Stimulated activated naive CD4-positive, alpha-beta T cell (primary cell): Measurements from ENCODE around the gene PRRT1B.

ENCODE experiments used
- DNase-seq, 6 experiments: peaks; one replicate each; lab custom pipeline; 2025; lab: John Stamatoyannopoulos, UW

The PRRT1B gene

GRCh38 chr9:131580358-131580757 is 35.0 kb downstream of the PRRT1B start:
- DNase-seq = no peak

GRCh38 chr9:131582056-131582455 is 36.7 kb downstream of the PRRT1B start:
- no peak for DNase-seq

DNA sequence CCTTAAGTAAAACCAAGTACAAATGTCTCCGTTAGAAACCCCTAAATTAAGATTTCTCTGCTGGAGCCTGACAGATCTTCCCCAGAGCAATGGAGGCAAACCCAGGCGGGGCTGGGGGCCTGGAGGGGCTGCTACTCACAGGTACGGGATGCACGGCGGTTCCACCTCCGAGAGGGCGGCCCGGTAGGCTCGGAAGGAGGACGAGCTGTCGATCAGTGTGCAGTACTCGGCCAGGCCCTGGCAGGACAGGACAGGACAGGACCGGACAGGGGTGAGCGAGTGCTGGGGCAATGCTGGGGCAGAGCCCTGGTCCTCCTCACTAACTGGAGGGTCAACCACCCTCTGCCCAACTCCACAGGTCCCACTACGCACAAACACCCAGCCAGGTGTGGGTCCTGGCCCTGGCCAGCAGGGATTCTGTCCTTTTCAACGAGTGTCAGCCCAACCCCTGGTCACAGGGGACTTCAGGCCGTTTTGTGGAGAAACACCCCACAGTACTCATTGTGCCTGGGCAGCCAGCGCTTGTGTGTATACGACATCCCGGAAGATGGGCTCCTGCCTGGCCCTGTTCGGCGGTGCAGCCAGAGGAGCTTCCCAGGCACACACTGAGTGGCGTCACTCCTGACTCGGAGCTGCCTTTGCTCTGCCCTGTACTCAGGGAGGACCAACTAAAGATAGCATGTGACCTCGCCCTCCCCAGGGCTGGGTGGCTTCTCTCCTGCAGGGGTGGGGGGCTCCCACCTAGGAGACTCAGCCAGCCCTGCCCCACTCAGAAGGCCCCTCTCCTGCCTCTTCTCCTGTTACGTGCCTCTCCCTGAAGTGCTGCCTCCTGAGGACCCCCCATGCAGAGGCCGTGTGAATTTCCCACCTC is 37.4 kb downstream of the PRRT1B start:
- no peak for DNase-seq

GRCh38 chr9:131583337-131583645 is 38.0 kb downstream of the PRRT1B start:
- DNase-seq = no peak

- no peak for DNase-seq
Measured at GRCh38 chr9:131583836-131584555, 38.7 kb downstream of the PRRT1B start.

GRCh38 chr9:131584858-131585257 is 39.5 kb downstream of the PRRT1B start:
- DNase-seq = no peak

DNA sequence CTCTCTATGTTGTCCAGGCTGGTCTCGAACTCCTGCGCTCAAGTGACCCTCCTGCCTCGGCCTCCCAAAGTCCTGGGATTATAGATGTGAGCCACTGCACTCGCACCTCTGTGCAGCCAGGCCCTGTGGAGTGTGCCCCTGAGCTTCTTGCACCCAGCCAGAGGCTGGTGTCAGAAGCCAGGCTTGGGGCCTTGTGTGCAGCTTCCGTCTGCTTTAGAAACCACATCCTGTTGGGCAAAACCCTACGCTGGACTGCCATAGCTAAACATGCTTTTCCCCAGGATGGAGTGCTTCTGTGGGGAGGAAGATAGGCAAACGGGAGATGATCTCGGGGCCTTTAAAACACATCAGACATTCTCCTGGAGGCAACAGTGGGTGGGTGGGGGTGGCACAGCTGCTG is 40.1 kb downstream of the PRRT1B start:
- peak in 4 of 6 experiments; percentile 16 to 50 (median 42) for DNase-seq

- DNase-seq = no peak
Measured at GRCh38 chr9:131587331-131587730, 42.0 kb downstream of the PRRT1B start.

GRCh38 chr9:131587906-131588305 is 42.6 kb downstream of the PRRT1B start:
- DNase-seq = no peak

DNA sequence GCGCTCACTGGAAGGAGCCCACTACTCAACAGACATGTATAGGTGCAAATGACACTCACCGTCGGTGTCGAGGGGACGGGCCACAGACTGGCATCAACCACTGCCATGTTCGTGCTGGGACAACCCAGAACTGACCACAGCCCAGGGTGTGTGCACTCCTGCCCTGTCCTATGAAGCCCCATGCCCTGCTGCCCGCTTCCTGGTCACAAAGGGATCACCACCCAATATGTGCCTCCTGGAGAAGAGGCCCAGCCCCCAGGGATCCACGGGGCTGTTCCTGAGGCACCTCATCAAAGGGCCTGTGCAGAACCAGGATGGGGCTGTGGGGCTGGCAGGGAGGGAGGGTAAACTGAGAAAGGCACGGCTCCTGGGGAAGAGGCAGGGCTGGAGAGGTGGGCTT is 43.1 kb downstream of the PRRT1B start:
- DNase-seq = no peak

DNA sequence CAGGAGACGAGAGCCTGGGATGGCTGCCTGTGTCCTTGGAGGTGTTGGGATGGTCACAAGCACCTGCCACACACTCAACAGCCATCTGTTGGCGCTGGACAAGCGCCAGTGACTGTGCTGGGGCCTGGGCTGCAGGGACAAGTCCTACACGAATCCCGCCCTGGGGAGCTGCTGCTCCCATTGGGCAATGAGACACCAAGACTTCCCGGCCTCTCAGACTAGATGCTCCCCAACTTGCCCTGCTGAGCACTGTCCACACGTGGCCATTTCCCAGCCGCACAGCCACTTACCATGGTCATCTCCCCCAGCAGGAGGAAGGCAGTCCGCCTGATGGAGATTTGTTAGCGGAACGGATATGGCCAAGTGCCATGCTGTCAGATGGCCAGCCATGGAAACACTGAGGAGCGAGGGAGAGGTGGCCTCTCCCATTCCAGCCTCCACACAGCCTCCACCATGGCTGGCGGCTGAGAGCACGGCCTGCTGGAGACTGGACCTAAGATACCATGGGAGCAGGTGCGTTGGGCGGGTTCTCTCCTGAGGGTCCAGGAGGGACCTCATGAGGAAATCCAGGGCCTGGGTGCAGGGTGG is 43.9 kb downstream of the PRRT1B start:
- DNase-seq = no peak

DNA sequence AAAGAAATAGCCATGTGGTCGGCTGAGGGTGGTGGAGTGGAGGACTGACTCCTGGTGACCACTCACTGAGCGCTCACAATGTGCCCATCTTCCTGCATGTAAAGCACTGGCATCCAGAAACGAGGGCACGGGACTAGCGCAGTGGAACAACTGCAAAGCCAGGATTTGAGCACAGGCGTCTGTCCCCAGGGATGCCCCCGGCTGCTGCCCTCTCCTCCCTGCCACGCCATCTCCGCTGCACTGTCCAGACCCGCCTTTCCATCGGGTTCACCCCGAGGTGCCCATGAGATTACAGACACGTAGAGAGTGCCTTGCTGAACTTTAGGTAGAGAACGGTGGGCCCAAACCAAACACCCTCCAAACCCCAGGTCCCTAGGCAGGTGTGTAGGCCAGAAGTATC is 44.7 kb downstream of the PRRT1B start:
- no peak for DNase-seq

- no peak for DNase-seq
Measured at GRCh38 chr9:131590449-131590848, 45.1 kb downstream of the PRRT1B start.

GRCh38 chr9:131590907-131591844 is 45.9 kb downstream of the PRRT1B start:
- peak; percentile 47 to 70 (median 64) for DNase-seq

DNA sequence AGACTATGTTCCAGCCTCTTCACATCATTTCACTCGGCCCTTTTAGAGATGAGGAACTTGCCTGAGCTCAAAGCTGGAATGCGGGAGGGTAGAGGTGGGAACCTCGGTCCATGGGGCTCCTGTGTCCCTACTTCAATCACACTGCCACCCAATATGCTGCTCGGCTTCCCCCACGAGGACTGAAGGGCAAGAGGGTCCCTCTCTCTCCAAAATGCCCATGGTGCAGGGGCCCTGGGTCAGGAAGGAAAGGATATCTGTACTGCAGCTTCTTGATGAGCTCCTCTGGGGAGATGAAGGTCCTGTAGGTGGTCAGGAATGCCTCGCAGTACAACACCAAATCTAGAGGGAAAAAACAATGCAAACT is 46.5 kb downstream of the PRRT1B start:
- no peak for DNase-seq

- no peak for DNase-seq
Measured at GRCh38 chr9:131593091-131593820, 47.9 kb downstream of the PRRT1B start.

DNA sequence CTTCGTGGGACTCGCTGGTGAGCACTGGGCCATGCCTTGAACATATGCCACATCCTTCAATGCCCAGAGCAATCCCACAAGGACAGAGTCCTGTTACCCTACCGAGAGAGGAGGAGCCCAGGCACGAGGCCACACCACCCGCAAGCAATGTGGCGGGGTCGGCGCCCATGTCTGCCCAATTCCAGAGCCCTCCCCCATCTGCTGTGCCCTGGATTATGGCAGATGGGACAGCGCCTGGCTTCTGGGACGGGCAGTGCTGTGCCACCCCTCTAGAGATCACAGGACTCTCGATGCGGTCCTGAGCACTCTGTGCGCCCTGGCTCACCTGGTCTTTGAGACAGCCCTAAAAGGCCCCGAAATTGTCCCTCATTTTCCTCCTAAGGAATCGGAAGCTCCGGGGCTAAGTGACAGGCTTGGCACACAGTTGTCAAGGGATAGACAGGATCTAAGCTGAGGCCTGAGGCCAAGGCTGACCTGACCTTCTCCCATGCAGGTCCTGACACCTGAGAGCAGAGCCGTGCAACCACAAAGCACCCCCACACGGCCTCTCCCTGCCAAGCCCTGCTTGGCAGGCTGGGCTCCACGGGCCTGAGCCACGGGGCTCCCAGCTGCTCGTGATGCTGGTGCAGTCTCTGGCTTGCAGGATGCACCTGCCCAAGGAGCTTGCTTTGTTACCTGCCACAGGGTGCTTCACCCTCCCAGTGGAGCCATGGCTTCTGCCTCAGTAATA is 48.8 kb downstream of the PRRT1B start:
- DNase-seq = no peak

DNA sequence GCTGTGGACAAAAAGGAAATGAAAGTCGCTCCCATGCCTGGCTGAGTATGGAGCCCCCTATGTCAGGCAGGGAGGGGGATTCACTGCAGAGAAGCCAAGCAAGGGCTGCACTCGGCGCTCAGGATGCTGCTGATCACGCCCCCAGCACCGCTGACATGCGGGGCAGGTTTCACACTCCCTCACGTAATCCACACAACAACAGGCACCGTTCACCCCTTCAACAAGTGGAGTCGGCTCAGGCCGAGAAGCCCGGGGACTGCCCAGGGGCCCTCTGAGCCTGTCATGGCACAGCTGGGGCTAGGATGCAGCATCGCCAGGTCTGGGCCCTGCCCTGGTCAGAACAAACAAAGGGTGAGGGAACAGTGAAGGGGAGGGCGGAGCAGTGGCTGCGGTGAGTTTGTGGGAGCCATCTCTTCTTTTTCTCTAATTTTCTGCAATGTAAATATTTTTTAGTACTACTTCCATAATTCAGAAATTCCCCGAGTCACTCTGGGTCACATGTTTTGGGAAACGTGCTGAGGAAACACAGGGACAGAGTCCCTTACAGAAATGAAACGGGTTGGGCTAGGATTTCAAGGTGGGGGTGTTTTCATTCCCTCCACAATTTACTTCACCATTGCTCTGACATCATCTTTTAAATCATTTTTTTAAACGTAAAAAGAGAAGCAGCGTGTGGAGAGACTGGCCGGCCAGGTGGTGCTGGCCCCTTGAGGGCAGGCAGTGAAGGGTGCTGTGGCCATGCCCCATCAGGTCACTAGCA is 49.8 kb downstream of the PRRT1B start:
- no peak for DNase-seq

DNA sequence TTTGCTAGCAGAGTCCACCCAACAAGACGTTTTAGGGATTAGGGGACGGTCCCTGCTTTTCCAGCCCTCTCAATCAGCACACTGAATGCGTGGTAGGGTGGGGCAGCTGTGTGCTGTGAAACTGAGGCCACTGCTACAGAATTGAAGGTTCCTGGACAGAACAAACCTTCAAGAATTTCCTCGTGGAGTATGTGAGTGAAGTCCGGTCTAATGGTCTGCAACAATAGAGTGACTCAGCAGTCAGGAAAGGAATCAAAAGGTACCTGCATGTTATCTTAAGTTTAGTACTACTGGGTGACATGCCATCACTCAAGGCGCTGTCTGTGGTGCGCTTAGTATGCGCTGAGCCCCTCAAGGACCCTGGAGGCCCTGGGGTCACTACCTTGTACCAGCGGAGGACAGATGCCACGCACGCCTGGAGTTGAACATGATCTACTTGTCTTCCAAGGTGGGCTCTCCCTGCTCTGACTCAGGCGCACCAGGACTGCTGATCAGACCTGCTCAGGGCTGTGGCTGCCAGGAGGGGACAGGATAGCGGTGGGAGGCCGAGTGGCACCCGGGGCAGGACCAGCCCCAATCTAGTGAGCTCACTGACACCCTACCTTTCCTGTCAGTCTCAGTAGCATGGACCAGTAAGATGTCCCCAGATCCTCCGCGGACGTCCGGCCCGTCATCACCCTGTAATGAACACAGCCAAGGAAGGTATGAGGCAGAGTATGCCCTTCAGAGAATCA is 50.5 kb downstream of the PRRT1B start:
- no peak for DNase-seq
